HG03520 (cell line): ENCODE data around the gene RCOR1.
"Not testable (repeated sequence)": the region's sequence is repeated elsewhere in the genome, so short reads cannot be mapped to it uniquely, and the experiment has no call there.

ENCODE experiments used
- ATAC-seq: cut with Tn5 transposase; IDR thresholded peaks from one replicate; pipeline ENCODE4 v1.9.1; 2021; ENCODE audit warnings: mild to moderate bottlenecking, moderate library complexity; ENCODE audit not compliant: unreplicated experiment

RCOR1 gene

GRCh38 chr14:102570334-102570995 is 22.0 kb upstream of the RCOR1 start:
- no peak for ATAC-seq

DNA sequence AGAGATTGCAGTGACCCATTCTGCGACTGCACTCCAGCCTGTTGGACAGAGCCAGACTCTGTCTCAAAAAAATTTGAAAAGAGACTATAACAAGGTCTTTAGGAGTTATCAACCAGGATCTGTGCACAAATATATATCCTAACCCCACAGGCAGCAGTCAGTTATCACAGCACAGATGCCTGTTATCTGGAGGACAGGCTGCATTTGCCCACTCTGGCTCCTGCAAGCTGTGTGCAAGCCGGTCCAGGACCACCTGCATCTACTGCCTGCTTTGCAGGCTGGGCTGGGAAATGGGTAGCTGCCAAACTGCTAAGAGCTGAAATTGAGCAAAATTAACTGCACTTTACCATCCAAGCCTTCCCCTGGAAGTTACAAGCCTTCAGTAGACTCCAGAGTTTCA is 21.4 kb upstream of the RCOR1 start:
- ATAC-seq = no peak

DNA sequence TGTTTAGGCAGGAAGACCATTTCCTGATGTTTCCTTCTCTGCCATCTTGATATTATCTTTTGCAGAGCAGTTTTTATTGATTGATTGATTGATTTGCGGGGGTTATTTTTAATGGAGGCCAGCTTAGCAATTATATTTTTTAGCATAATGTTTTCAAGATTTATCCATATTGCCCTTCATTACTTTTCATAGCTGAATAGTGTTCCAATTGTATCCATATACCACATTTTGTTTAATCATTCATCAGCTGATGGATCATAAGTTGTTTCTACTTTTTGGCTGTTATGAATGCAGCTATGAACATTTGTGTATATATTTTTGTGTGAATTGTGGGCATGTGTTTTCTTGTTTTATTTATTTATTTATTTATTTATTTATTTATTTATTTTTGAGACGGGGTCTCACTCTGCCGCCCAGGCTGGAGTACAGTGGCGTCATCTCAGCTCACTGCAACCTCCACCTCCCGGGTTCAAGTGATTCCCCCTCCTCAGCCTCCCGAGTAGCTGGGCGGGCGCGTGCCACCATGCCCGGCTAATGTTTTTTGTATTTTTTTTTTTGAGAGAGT is 20.9 kb upstream of the RCOR1 start:
- no peak for ATAC-seq

GRCh38 chr14:102573161-102573560 is 19.3 kb upstream of the RCOR1 start:
- not testable (repeated sequence) for ATAC-seq

DNA sequence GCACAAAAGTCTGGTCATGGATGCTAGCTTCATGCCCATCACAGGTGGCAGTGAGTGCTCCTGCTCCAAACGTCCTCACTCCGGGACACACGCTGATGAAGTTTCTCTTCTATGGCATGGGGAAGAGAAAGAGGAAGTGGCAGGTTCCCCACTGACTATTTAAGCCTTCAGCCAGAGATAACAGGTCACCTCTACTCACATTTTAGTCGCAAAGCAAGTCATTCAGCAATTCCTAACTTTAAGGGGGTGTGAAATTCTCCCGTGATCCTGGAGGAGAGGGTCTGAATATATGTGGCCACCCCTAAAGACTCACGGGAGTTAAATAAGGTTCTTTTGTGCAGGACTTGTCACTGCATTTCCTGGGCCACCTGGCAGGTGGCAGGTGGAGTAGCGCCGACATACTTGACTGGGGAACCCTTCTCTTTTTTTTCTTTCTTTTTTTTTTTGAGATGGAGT is 18.8 kb upstream of the RCOR1 start:
- no peak for ATAC-seq

DNA sequence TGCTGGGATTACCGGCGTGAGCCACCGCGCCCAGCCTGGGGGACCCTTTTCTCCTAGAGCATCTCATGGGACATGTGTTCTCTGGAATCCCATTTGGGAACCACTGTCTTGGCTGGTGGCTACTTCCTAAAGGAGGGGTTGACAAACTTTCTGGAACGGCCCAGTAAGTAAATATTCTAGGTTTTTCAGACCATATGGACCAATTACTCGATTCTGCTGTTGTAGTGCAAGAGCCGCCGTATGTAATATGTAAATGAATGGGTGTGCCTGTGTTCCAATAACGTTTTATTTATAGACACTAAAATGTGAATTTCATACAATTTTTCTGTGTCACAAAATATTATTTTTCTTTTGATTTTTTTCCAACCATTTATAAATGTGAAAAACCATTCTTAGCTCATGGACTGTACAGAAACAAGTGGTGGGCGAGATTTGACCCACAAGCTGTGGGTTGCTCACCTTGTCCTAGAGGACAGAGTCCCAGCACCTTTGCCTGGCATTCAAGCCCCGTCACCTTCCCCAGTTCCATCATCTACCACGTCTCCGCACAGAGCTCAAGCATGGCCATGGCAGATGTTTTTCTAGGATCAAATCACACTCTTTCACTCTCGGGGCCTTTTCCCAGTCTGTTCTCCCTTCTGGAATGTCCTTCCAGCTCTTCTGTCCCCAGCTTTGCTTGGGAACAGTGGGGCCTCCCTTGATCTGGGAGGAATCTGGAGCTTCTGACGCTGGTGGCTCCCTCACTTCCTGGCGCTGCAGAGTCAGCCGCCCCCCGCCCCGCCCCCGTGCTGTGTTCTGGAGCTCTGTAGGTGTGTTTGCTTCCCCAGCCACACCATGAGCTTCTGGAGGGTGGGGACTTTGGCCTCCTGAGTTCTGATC is 17.9 kb upstream of the RCOR1 start:
- ATAC-seq = no peak

- no peak for ATAC-seq
These were observed 17.1 kb upstream of the RCOR1 start for GRCh38 chr14:102575160-102575845.

GRCh38 chr14:102575846-102576428 is 16.5 kb upstream of the RCOR1 start:
- ATAC-seq = not testable (repeated sequence)

- no peak for ATAC-seq
These were observed 13.6 kb upstream of the RCOR1 start for GRCh38 chr14:102578821-102579220.

DNA sequence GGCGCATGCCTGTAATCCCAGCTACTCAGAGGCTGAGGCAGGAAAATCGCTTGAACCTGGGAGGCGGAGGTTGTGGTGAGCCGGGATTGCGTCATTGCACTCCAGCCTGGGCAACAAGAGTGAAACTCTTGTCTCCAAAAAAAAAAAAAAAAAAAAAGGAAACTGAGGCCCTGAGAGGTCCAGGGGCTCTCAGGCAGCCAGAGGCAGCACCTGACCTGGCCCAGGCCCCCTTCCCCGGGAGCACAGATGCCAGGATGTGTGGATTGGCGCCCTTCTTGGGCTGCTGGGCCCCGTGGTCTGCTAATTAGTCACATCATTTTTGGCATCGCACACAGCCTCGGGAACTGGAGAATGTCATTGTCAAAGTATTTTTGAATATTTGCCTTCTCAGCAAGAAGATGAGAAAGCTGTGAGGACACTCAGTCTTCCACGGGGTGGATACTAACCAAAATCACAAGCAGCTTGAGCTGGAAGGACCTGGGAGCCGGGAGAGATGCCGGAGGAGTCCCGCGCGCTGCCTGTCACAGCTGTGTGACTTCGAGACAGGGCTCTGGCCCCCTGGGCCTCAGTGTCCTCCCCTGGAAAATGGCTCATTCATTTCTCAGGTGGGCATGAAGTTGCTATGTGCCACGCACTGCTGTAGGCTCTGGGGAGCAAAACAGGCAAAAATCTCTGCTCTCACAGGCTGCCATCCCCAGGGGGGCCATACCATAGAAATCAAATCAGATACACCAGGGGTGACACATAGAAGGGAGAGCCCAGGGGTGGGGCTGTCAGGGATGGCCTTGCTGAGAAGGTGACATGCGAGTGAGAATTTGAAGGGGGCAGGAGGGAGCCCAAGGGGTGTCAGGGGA is 12.5 kb upstream of the RCOR1 start:
- no peak for ATAC-seq

DNA sequence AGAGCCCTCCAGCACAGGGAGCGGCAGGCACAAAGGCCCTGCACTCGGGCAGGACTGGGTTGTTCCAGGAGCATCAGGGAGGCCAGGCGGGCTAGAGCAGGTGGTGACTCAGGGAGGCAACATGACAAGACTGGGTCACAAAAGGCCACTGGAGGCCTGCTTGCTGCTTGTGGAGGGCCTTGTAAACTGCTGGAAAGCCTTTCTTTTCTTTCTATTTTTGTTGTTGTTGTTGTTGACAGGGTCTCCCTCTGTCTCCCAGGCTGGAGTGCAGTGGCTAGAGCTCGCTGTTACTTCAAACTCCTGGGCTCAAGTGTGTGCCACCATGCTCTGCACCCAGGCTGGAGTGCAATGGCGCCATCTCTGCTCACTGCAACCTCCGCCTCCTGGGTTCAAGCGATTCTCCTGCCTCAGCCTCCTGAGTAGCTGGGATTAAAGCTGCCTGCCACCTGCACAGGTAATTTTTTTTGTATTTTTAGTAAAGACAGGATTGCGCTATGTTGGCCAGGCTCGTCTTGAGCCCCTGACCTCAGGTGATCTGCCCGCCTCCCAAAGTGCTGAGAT is 11.8 kb upstream of the RCOR1 start:
- no peak for ATAC-seq

DNA sequence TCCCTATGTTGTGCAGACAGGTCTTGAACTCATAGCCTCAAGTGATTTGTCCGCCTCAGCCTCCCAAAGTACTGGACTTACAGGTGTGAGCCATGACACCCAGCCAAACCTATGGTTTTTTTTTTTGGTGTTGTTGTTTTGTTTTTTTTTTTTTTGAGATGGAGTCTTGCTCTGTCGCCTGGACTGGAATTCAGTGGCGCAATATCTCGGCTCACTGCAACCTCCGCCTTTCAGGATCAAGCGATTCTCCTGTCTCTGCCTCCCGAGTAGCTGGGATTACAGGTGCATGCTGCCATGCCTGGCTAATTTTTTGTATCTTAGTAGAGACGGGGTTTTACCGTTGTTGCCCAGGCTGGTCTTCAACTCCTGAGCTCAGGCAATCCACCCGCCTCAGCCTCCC is 11.3 kb upstream of the RCOR1 start:
- ATAC-seq = no peak

DNA sequence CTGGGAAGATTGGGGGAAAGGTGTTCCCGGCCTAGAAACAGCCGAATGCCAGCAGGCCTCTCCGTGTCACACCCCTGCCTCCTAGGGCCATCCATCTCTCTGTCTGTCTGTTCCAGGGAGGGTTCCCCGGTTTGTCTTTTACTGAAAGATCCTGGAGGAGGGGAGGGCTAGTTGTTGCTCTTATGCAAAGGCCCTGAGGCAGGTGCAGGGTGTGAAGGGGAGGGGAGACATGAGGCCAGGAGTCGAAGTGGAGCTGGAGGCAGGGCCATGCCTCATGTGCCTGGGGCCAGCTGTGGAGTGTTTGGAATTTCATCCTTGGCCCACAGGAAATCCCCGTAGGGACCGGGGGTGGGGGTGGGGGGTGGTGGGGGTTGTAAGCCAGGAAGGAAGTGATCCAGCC is 8.7 kb upstream of the RCOR1 start:
- no peak for ATAC-seq

GRCh38 chr14:102584871-102585869 is 7.3 kb upstream of the RCOR1 start:
- ATAC-seq = no peak

GRCh38 chr14:102586420-102587104 is 5.9 kb upstream of the RCOR1 start:
- no peak for ATAC-seq

- ATAC-seq = no peak
These were observed 3.6 kb upstream of the RCOR1 start for GRCh38 chr14:102588821-102589220.

DNA sequence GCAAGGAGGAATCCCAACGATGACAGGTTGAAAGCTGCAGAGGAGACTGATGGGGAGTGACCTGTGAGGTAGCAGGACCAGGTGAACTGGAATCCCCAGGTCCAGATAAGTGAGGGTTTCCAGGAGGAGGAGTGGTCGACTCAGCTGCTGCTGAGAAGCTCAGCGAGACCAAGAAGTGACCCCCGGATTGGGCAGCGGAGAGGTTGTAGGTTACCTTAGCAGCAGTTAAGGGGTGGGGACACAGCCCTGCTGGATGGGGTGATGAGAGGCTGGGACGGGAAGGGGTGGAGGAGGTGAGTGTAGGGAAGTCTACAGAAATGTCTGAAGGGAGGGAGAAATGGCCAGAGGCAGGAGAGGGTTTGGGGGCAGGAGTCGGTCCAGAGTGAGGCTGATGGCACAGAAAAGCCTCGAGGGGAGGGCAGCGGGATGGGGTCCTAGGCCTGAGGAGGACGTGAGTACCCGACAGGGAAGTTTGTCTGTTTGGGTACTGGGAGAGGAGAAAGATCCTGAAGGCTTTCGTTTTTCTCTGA is 2.6 kb upstream of the RCOR1 start:
- ATAC-seq = no peak

GRCh38 chr14:102590667-102591099 is 1.8 kb upstream of the RCOR1 start:
- no peak for ATAC-seq
